HG03457 (cell line): ENCODE data around the gene TANC2.

ENCODE experiments used
- ATAC-seq: cut with Tn5 transposase; IDR thresholded peaks from one replicate; pipeline ENCODE4 v1.9.1; 2021; ENCODE audit warnings: moderate number of reproducible peaks; ENCODE audit not compliant: unreplicated experiment

TANC2 gene

GRCh38 chr17:62998665-62999393, 32.8 kb downstream of the TANC2 start:
- no peak for ATAC-seq

- no peak for ATAC-seq
Observed at GRCh38 chr17:62999736-63000135, 33.7 kb downstream of the TANC2 start.

GRCh38 chr17:63001689-63002394, 35.8 kb downstream of the TANC2 start:
- no peak for ATAC-seq

- ATAC-seq: no peak
Observed at GRCh38 chr17:63002625-63003024, 36.6 kb downstream of the TANC2 start.

GRCh38 chr17:63015824-63016223, 49.8 kb downstream of the TANC2 start:
- ATAC-seq: no peak
